PC-9 (cell line): Measurements from ENCODE around the gene PPA1. TPM values are rescaled to one million over a fixed set of nuclear protein-coding genes. Genes with fewer than 3 reads are reported as not detected.

Source experiments
- BruUV-seq: library from RNA; stranded (reverse); fragments of 400-500 nt; replicated peaks from 2 replicates; lab custom pipeline; 2021; lab: Mats Ljungman, UMichigan
- CTCF ChIA-PET: fragments of 300-600 bp; sonication (Branson Sonifier 250); formaldehyde crosslinking; loops from one replicate; lab custom pipeline; 2022; ENCODE audit warnings: antibody characterized with exemption; lab: Charles Lee
- POLR2A ChIA-PET: fragments of 300-600 bp; sonication (Branson Sonifier 250); formaldehyde crosslinking; loops from one replicate; lab custom pipeline; 2022; ENCODE audit warnings: antibody characterized with exemption; ENCODE audit not compliant: unreplicated experiment; lab: Charles Lee
- DNase-seq, 2 experiments: peaks; one replicate each; pipeline versions ENCODE4 v3.0.0 to v3.0.0-alpha.2; 2015 to 2022; ENCODE audit warnings: mixed read lengths in 1 of 2
- H2AFZ ChIP-seq: fragments of 200-600 bp; sonication (generic); 2 replicates; pipeline ENCODE4 v1.8.1; 2017; ENCODE audit warnings: antibody characterized with exemption
- H3F3A ChIP-seq: fragments of 200-600 bp; sonication (generic); 2 replicates; pipeline ENCODE4 v1.8.1; 2017; ENCODE audit warnings: antibody characterized with exemption, mild to moderate bottlenecking, low read depth; ENCODE audit not compliant: insufficient read depth
- H3K27ac ChIP-seq: fragments of 200-600 bp; sonication (generic); 2 replicates; pipeline ENCODE4 v1.6.1; 2016; ENCODE audit warnings: mixed run types
- H3K27me3 ChIP-seq: fragments of 200-600 bp; sonication (generic); 2 replicates; pipeline ENCODE4 v1.6.1; 2016; ENCODE audit warnings: low read depth, mixed run types; ENCODE audit not compliant: insufficient read depth
- H3K36me3 ChIP-seq: fragments of 200-600 bp; sonication (generic); 2 replicates; pipeline ENCODE4 v1.6.1; 2016; ENCODE audit warnings: low read depth, mixed run types
- H3K4me1 ChIP-seq: fragments of 200-600 bp; sonication (generic); replicated peaks from 2 replicates; pipeline ENCODE4 v1.6.1; 2016; ENCODE audit warnings: mixed run types; ENCODE audit not compliant: insufficient read depth
- H3K4me2 ChIP-seq: fragments of 200-600 bp; sonication (generic); 2 replicates; pipeline ENCODE4 v1.6.1; 2017; ENCODE audit warnings: mixed run types
- H3K4me3 ChIP-seq: fragments of 200-600 bp; sonication (generic); 2 replicates; pipeline ENCODE4 v1.6.1; 2016; ENCODE audit warnings: mixed run types
- H3K79me2 ChIP-seq: fragments of 200-600 bp; sonication (generic); 2 replicates; pipeline ENCODE4 v1.6.1; 2017; ENCODE audit warnings: low read depth, mixed run types
- H3K9me2 ChIP-seq: fragments of 200-600 bp; sonication (generic); 2 replicates; pipeline ENCODE4 v1.8.1; 2017; ENCODE audit warnings: mild to moderate bottlenecking; ENCODE audit not compliant: insufficient read depth
- H3K9me3 ChIP-seq: fragments of 200-600 bp; sonication (generic); 2 replicates; pipeline ENCODE4 v1.8.1; 2016; ENCODE audit warnings: low read depth; ENCODE audit not compliant: insufficient read depth
- H4K20me1 ChIP-seq: fragments of 200-600 bp; sonication (generic); 2 replicates; pipeline ENCODE4 v1.8.1; 2017; ENCODE audit not compliant: insufficient read depth
- EZH2 ChIP-seq: fragments of 200-600 bp; sonication (generic); IDR thresholded peaks from 2 replicates; pipeline ENCODE4 v1.8.0; 2017; ENCODE audit warnings: antibody characterized with exemption, low read depth
- intact Hi-C: fragments of 100-400 bp; cut with micrococcal nuclease; formaldehyde crosslinking; loops from one replicate; pipeline ENCODE4 v1.10.0; 2022; ENCODE audit not compliant: unreplicated experiment
- total RNA-seq: library from RNA; stranded (reverse); gene quantifications from 2 replicates; pipeline ENCODE4 v1.2.3, GENCODE V29; 2021
- TF ChIP-seq, protein P1 (sequence below): fragments of 200-600 bp; sonication (generic); conservative IDR thresholded peaks from 2 replicates; pipeline ENCODE4 v1.6.1; 2017; ENCODE audit warnings: mixed run types, antibody characterized with exemption, mild to moderate bottlenecking, moderate library complexity

Gene PPA1
- total RNA-seq, 1 experiment from 2014 or later = 236 TPM

DNA sequence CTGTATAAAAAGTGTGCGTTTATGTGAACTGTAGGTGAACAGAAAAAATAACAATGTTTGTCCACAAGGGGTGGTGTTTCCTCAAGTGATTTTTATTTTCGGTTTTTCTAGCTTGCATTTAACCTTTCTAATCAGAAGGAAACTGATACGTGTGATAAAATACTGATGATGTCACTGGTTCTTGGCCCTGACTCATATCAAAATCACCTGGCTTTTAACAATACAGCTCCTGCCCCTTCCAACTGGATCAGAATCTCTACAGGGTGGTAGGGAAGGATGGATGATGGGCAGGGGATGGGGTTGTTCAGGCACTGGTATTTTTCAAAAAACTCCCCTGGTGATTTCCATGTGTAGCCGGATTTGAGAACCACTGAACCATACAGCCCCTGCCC lies 39.7 kb upstream of the PPA1 start:
- CTCF ChIA-PET = interaction anchor here (0.6 to 1.7 kb wide), 6 partner anchors 16 to 132 kb away, joined by 3 to 12 read pairs (median 6); no protein-coding TSS in a partner anchor
- 0 out of 2 replicates have a peak overlapping the region, but pooled peaks have one; percentile 4 for H3K4me2 ChIP-seq
- peak in 1 of 2 experiments; percentile 75 for DNase-seq

DNA sequence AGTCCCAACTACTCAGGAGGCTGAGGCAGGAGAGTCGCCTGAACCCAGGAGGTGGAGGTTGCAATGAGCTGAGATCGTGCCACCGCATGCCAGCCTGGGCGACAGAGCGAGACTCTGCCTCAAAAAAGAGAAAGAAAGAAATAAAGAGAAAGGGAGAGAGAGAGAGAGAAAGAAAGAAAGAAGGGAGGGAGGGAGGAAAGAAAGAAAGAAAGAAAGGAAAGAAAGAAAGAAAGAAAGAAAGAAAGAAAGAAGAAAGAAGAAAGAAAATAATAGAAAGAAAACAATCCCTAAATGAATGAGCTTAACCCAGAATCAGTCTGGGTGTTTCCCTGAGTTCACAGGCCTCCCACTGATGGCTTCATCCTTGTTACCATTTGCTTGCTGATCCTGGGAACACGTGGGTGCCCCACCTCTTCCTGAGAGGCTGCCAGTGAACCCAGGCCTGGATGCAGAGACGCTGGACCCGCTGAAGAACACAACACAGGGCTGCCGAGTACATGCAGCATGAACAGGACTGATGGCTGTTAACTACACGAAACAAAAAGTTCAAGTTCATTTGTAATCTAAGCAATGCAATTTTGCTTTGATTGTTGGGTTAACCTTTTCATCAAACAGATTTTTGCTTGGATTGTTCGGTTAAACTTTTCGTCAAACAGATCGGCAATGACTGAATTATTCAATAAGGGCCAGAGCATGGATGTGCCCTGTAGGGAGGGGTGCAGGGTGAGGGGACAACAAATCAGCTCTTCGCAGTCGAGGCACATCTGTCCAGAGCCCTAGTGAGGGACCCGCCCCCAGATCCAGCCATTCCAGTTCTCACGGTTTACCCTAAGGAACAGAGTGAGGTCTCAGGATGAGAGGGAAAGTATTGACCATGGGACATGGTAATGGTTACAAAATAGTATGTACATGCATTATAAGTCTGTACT lies 39.0 kb upstream of the PPA1 start:
- TF ChIP-seq EZH2 = no peak
- TF ChIP-seq, protein P1, sequence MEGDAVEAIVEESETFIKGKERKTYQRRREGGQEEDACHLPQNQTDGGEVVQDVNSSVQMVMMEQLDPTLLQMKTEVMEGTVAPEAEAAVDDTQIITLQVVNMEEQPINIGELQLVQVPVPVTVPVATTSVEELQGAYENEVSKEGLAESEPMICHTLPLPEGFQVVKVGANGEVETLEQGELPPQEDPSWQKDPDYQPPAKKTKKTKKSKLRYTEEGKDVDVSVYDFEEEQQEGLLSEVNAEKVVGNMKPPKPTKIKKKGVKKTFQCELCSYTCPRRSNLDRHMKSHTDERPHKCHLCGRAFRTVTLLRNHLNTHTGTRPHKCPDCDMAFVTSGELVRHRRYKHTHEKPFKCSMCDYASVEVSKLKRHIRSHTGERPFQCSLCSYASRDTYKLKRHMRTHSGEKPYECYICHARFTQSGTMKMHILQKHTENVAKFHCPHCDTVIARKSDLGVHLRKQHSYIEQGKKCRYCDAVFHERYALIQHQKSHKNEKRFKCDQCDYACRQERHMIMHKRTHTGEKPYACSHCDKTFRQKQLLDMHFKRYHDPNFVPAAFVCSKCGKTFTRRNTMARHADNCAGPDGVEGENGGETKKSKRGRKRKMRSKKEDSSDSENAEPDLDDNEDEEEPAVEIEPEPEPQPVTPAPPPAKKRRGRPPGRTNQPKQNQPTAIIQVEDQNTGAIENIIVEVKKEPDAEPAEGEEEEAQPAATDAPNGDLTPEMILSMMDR = no peak
- no peaks in the 10 kb centered on the region for H4K20me1 ChIP-seq
- H3K9me2 ChIP-seq = no peaks in the 10 kb centered on the region
- DNase-seq = no peak
- intact Hi-C loops = loop anchor here (2.0 kb wide), 1 partner anchor 93 kb away; no protein-coding TSS in a partner anchor
- H3K27ac ChIP-seq = no peak overlapping the region
- POLR2A ChIA-PET = interaction anchor here (0.6 kb wide), 1 partner anchor 820 kb away, joined by 3 read pairs; no protein-coding TSS in a partner anchor
- no peaks in the 10 kb centered on the region; the same call in 1 of the 2 replicates for H3K9me3 ChIP-seq
- H3K27me3 ChIP-seq = no peaks in the 10 kb centered on the region
- peaks cover 6% of the 10 kb centered on the region for H3F3A ChIP-seq
- CTCF ChIA-PET = interaction anchor here (0.5 to 1.7 kb wide), 7 partner anchors 17 to 483 kb away, joined by 3 to 12 read pairs (median 7); no protein-coding TSS in a partner anchor
- no peaks in the 10 kb centered on the region for H3K79me2 ChIP-seq
- no TSS peak for BruUV-seq
- H3K4me1 ChIP-seq = peaks cover 17% of the 10 kb centered on the region
- no peak overlapping the region for H3K4me3 ChIP-seq
- H3K36me3 ChIP-seq = no peaks in the 10 kb centered on the region
- H2AFZ ChIP-seq = no peak overlapping the region
- 0 out of 2 replicates have a peak overlapping the region, but pooled peaks have one; percentile 4 for H3K4me2 ChIP-seq

More for the DNA sequence above, 39.7 kb upstream of the PPA1 start:
- Histone ChIP-seq H3K9me3 (no peaks in the 10 kb centered on the region; the same call in 1 of the 2 replicates), H3K36me3 (no peaks in the 10 kb centered on the region), H3K9me2 (no peaks in the 10 kb centered on the region), H3F3A (peaks cover 1% of the 10 kb centered on the region; the same call in 1 of the 2 replicates), H3K4me1 (peaks cover 11% of the 10 kb centered on the region), H3K4me3 (no peak overlapping the region), H3K79me2 (no peaks in the 10 kb centered on the region), H4K20me1 (no peaks in the 10 kb centered on the region), H3K27me3 (no peaks in the 10 kb centered on the region), H3K27ac (no peak overlapping the region), H2AFZ (no peak overlapping the region)
- intact Hi-C loops = loop anchor here (2.0 kb wide), 1 partner anchor 92 kb away; no protein-coding TSS in a partner anchor
- BruUV-seq = no TSS peak
- no peak for TF ChIP-seq EZH2
- TF ChIP-seq, protein P1 = peak; percentile 75
- POLR2A ChIA-PET = interaction anchor here (0.5 to 0.6 kb wide), 2 partner anchors 24 to 821 kb away, joined by 3 to 5 read pairs; no protein-coding TSS in a partner anchor

DNA sequence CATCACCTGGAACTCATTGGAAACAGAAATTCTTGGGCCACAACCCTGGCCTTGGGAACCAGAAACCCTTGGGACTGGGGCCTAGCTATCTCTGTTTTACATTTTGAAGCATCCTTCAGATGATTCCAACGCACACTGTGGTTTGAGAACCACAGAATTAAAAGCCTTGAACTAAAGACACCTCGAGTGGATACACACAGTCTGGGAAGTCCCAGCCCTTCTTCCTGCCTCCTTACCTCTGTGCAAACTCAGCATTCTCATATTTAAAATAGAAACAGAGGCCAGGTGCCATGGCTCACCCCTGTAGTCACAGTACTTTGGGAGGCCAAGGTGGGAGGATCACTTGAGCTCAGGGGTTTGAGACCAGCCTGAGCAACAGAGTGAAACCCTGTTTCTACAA lies 37.7 kb upstream of the PPA1 start:
- CTCF ChIA-PET = interaction anchor here (0.6 kb wide), 1 partner anchor 15 kb away, joined by 8 read pairs; no protein-coding TSS in a partner anchor
- BruUV-seq = no TSS peak
- intact Hi-C loops = no loop called here

More for the DNA sequence above, 37.7 kb upstream of the PPA1 start:
- Histone ChIP-seq H3K27me3 (no peaks in the 10 kb centered on the region), H3K9me2 (no peaks in the 10 kb centered on the region), H3K4me2 (no peak overlapping the region), H3K9me3 (no peaks in the 10 kb centered on the region; the same call in 1 of the 2 replicates), H3K36me3 (no peaks in the 10 kb centered on the region), H2AFZ (no peak overlapping the region), H3K27ac (no peak overlapping the region), H3K4me1 (peaks cover 29% of the 10 kb centered on the region), H3K4me3 (no peak overlapping the region), H3F3A (peaks cover 14% of the 10 kb centered on the region), H4K20me1 (no peaks in the 10 kb centered on the region), H3K79me2 (no peaks in the 10 kb centered on the region)
- no peak for DNase-seq
- POLR2A ChIA-PET = no interaction called here
- TF ChIP-seq, protein P1 = no peak
- TF ChIP-seq EZH2 = no peak
